A673 (cell line): Measurements from ENCODE around the gene DDN.

ENCODE experiments used
- CTCF ChIP-seq: fragments of 300-800, 200-600 bp; sonication (generic); conservative IDR thresholded peaks from 2 replicates; pipeline ENCODE4 v1.5.1; 2017; ENCODE audit warnings: low read depth, mild to moderate bottlenecking, antibody characterized with exemption, low read length, moderate library complexity, mixed read lengths
- EZH2 ChIP-seq: fragments of 200-600 bp; sonication (generic); IDR thresholded peaks from 2 replicates; pipeline ENCODE4 v1.6.1; 2017; ENCODE audit warnings: borderline replicate concordance, low read depth, mild to moderate bottlenecking, mixed read lengths, antibody characterized with exemption, low read length; ENCODE audit not compliant: poor library complexity, severe bottlenecking

GRCh38 chr12:49032679-49033447 lies 33.7 kb upstream of the DDN start:
- no peak for TF ChIP-seq CTCF
- no peak for TF ChIP-seq EZH2
